H1 (cell line): ENCODE measurements around the gene DIP2B. TPM values are rescaled to one million over a fixed set of nuclear protein-coding genes. Genes with fewer than 3 reads are reported as not detected.

Source experiments
- CTCF ChIA-PET: fragments of 300-600 bp; sonication (Branson Sonifier 250); formaldehyde crosslinking; loops from one replicate; lab custom pipeline; 2021; ENCODE audit not compliant: partially characterized antibody; lab: Charles Lee
- POLR2A ChIA-PET: fragments of 300-600 bp; sonication (Branson Sonifier 250); formaldehyde crosslinking; loops from one replicate; lab custom pipeline; 2021; ENCODE audit warnings: inconsistent platforms; ENCODE audit not compliant: partially characterized antibody; lab: Charles Lee
- DNase-seq, 2 experiments: peaks; one replicate each; pipeline versions ENCODE4 v3.0.0 to v3.0.0-alpha.2; 2010 to 2022; ENCODE audit warnings: low spot score in 2 of 2, low read depth in 1 of 2, mixed read lengths in 1 of 2
- FAIRE-seq: peaks from 2 replicates; lab custom pipeline; 2011; peaks lifted over from hg19 to GRCh38; lab: Jason Lieb, UNC
- H2AFZ ChIP-seq: 2 replicates; pipeline ENCODE4 v1.8.1; 2012; ENCODE audit warnings: low read length, inconsistent platforms
- H2AK5ac ChIP-seq: 2 replicates; pipeline ENCODE4 v1.6.1; 2013; ENCODE audit warnings: low read depth, low read length
- H2BK120ac ChIP-seq: replicated peaks from 2 replicates; pipeline ENCODE3; 2013; ENCODE audit warnings: low read depth, low read length, inconsistent platforms
- H2BK12ac ChIP-seq: 2 replicates; pipeline ENCODE4 v1.6.1; 2013; ENCODE audit warnings: low read depth, low read length
- H2BK15ac ChIP-seq: 2 replicates; pipeline ENCODE4 v1.6.1; 2013; ENCODE audit warnings: low read length
- H2BK20ac ChIP-seq: 2 replicates; pipeline ENCODE4 v1.6.1; 2013; ENCODE audit warnings: low read length
- H2BK5ac ChIP-seq: 2 replicates; pipeline ENCODE4 v1.6.1; 2013; ENCODE audit warnings: low read depth, low read length
- H3K14ac ChIP-seq: 2 replicates; pipeline ENCODE4 v1.6.1; 2013; ENCODE audit warnings: inconsistent platforms; ENCODE audit not compliant: insufficient read length
- H3K18ac ChIP-seq: 2 replicates; pipeline ENCODE4 v1.6.1; 2013; ENCODE audit warnings: low read length; ENCODE audit errors: extremely low read depth
- H3K23ac ChIP-seq: 2 replicates; pipeline ENCODE4 v1.6.1; 2013; ENCODE audit warnings: inconsistent platforms; ENCODE audit not compliant: insufficient read length
- H3K23me2 ChIP-seq: 2 replicates; pipeline ENCODE4 v1.6.1; 2013; ENCODE audit warnings: low read depth, low read length
- H3K27ac ChIP-seq: 2 replicates; pipeline ENCODE4 v1.6.1; 2011; ENCODE audit warnings: low read depth, low read length, inconsistent platforms
- H3K27me3 ChIP-seq, 4 experiments: replicated peaks in 1 of 4; 1 replicate in 1 of 4; 2 replicates in 3 of 4; pipeline versions ENCODE4 v1.6.1 to v1.8.1; 2011 to 2013; ENCODE audit warnings: low read length in 3 of 4, mild to moderate bottlenecking in 3 of 4, inconsistent platforms in 2 of 4, mixed read lengths in 2 of 4, moderate library complexity in 1 of 4; ENCODE audit not compliant: control insufficient read depth in 3 of 4, insufficient read depth in 3 of 4; ENCODE audit errors: extremely low read depth in 1 of 4
- H3K36me3 ChIP-seq, 4 experiments: 2 replicates each; pipeline versions ENCODE4 v1.6.1 to v1.8.1; 2011 to 2013; ENCODE audit warnings: mild to moderate bottlenecking in 4 of 4, low read length in 3 of 4, moderate library complexity in 2 of 4, control low read depth in 1 of 4, inconsistent platforms in 1 of 4; ENCODE audit not compliant: insufficient read depth in 4 of 4, control insufficient read depth in 2 of 4
- H3K4ac ChIP-seq: replicated peaks from 2 replicates; pipeline ENCODE3; 2013; ENCODE audit warnings: low read length, low read depth, mixed read lengths, inconsistent platforms; ENCODE audit not compliant: insufficient read length
- H3K4me1 ChIP-seq, 4 experiments: replicated peaks in 1 of 4; 1 replicate in 1 of 4; 2 replicates in 3 of 4; pipeline versions ENCODE4 v1.6.1 to v1.8.1; 2011 to 2013; ENCODE audit warnings: low read length in 3 of 4, inconsistent platforms in 2 of 4, mixed read lengths in 1 of 4; ENCODE audit not compliant: insufficient read depth in 4 of 4, control insufficient read depth in 3 of 4
- H3K4me2 ChIP-seq, 2 experiments: 2 replicates each; pipeline versions ENCODE4 v1.6.1 to v1.8.1; 2011 to 2013; ENCODE audit warnings: low read depth in 2 of 2, low read length in 2 of 2, control low read depth in 1 of 2, inconsistent platforms in 1 of 2, mild to moderate bottlenecking in 1 of 2; ENCODE audit not compliant: insufficient read depth in 1 of 2
- H3K4me3 ChIP-seq, 4 experiments: fragments of 200-600, 300-600 bp in 1 of 4; sonication (generic), shearing (Covaris generic), sonication (Bioruptor Twin) in 1 of 4; 2 replicates each; pipeline versions ENCODE4 v1.5.1 to v1.8.1; 2011 to 2016; ENCODE audit warnings: low read length in 4 of 4, low read depth in 3 of 4, control low read depth in 2 of 4, inconsistent platforms in 2 of 4, mild to moderate bottlenecking in 2 of 4, mixed read lengths in 1 of 4, moderate library complexity in 1 of 4; ENCODE audit not compliant: insufficient read depth in 2 of 4; ENCODE audit errors: extremely low read depth in 1 of 4
- H3K56ac ChIP-seq: replicated peaks from 2 replicates; pipeline ENCODE3; 2013; ENCODE audit warnings: low read depth, mild to moderate bottlenecking, mixed read lengths, low read length, inconsistent platforms; ENCODE audit not compliant: insufficient read length
- H3K79me1 ChIP-seq: 2 replicates; pipeline ENCODE4 v1.6.1; 2013; ENCODE audit warnings: low read depth, low read length, control low read depth
- H3K79me2 ChIP-seq, 2 experiments: 2 replicates each; pipeline versions ENCODE4 v1.6.1 to v1.8.1; 2012 to 2013; ENCODE audit warnings: low read length in 2 of 2, mild to moderate bottlenecking in 2 of 2, inconsistent platforms in 1 of 2; ENCODE audit not compliant: insufficient read depth in 2 of 2, control insufficient read depth in 1 of 2
- H3K9ac ChIP-seq, 4 experiments: replicated peaks in 1 of 4; 1 replicate in 1 of 4; 2 replicates in 3 of 4; pipeline versions ENCODE4 v1.6.1 to v1.8.1; 2011 to 2013; ENCODE audit warnings: low read depth in 3 of 4, low read length in 3 of 4, control low read depth in 2 of 4, mild to moderate bottlenecking in 2 of 4, moderate library complexity in 2 of 4, inconsistent platforms in 1 of 4; ENCODE audit errors: extremely low read depth in 1 of 4
- H3K9me3 ChIP-seq, 2 experiments: 2 replicates each; pipeline versions ENCODE4 v1.6.1 to v1.8.1; 2012 to 2013; ENCODE audit warnings: mild to moderate bottlenecking in 2 of 2, moderate library complexity in 2 of 2, control low read depth in 1 of 2, inconsistent platforms in 1 of 2, low read depth in 1 of 2, low read length in 1 of 2, mixed read lengths in 1 of 2; ENCODE audit not compliant: insufficient read depth in 2 of 2
- H4K20me1 ChIP-seq, 2 experiments: replicated peaks in 1 of 2; 2 replicates each; pipeline versions ENCODE3 to v1.8.1; 2011 to 2013; ENCODE audit warnings: inconsistent platforms in 2 of 2, low read length in 2 of 2, mild to moderate bottlenecking in 1 of 2; ENCODE audit not compliant: insufficient read depth in 2 of 2, control insufficient read depth in 1 of 2
- H4K5ac ChIP-seq: 2 replicates; pipeline ENCODE4 v1.6.1; 2013; ENCODE audit warnings: low read length, low read depth, mixed read lengths, inconsistent platforms; ENCODE audit not compliant: insufficient read length
- H4K8ac ChIP-seq: 2 replicates; pipeline ENCODE4 v1.8.0; 2013; ENCODE audit warnings: mild to moderate bottlenecking, moderate library complexity, low read length, inconsistent platforms; ENCODE audit not compliant: insufficient read depth; ENCODE audit errors: extremely low read depth
- H4K91ac ChIP-seq: replicated peaks from 2 replicates; pipeline ENCODE3; 2013; ENCODE audit warnings: low read length, mixed read lengths, inconsistent platforms; ENCODE audit not compliant: insufficient read length
- BCL11A ChIP-seq, 2 experiments: IDR thresholded peaks; one replicate each; pipeline ENCODE4 v1.6.1; 2011; ENCODE audit warnings: low read depth in 2 of 2, low read length in 2 of 2, mild to moderate bottlenecking in 2 of 2
- CBX8 ChIP-seq: fragments of 300-800, 300-1000 bp; sonication (generic); IDR thresholded peaks from 2 replicates; pipeline ENCODE4 v1.7.1; 2016; ENCODE audit warnings: low read depth, low read length, borderline replicate concordance
- FOSL1 ChIP-seq: IDR thresholded peaks from 2 replicates; pipeline ENCODE4 v1.6.1; 2011; ENCODE audit warnings: mild to moderate bottlenecking, low read depth, low read length, moderate library complexity; ENCODE audit not compliant: insufficient read depth
- MAFK ChIP-seq: IDR thresholded peaks from 2 replicates; pipeline ENCODE4 v1.6.1; 2012; ENCODE audit warnings: low read depth, mild to moderate bottlenecking, improper control_type of control experiment, low read length
- PHF8 ChIP-seq: fragments of 200-600 bp; sonication (generic); conservative IDR thresholded peaks from 2 replicates; pipeline ENCODE4 v1.7.1; 2012; ENCODE audit warnings: low read depth, mild to moderate bottlenecking, inconsistent platforms, low read length, moderate library complexity
- POLR2A ChIP-seq, 2 experiments: IDR thresholded peaks; 1 replicate in 1 of 2; 2 replicates in 1 of 2; pipeline ENCODE4 v1.6.1; 2011; ENCODE audit warnings: low read depth in 2 of 2, low read length in 2 of 2, mild to moderate bottlenecking in 2 of 2; ENCODE audit errors: control extremely low read depth in 1 of 2
- RBBP5 ChIP-seq: IDR thresholded peaks from 2 replicates; pipeline ENCODE4 v1.7.1; 2012; ENCODE audit warnings: low read depth, mild to moderate bottlenecking, inconsistent platforms, low read length, moderate library complexity, borderline replicate concordance
- SAP30 ChIP-seq: fragments of 300-600 bp; sonication (generic); IDR thresholded peaks from 2 replicates; pipeline ENCODE4 v1.7.1; 2012; ENCODE audit warnings: low read length, moderate library complexity, mild to moderate bottlenecking, inconsistent platforms; ENCODE audit not compliant: insufficient read depth, insufficient replicate concordance
- SIRT6 ChIP-seq: IDR thresholded peaks from one replicate; pipeline ENCODE4 v1.7.1; 2012; ENCODE audit warnings: low read length, inconsistent platforms
- TCF12 ChIP-seq: IDR thresholded peaks from 2 replicates; pipeline ENCODE4 v1.6.1; 2011; ENCODE audit warnings: low read depth, mild to moderate bottlenecking, low read length
- WGBS, 2 experiments: shearing (Covaris generic) in 1 of 2; methylation state at CpG; one replicate each; pipeline versions ENCODE4 v1.1.6 to v1.1.7; 2013 to 2015; ENCODE audit warnings: low lambda C conversion rate in 2 of 2, mixed read lengths in 2 of 2, inconsistent platforms in 1 of 2, low coverage in 1 of 2, missing lambda C conversion rate in 1 of 2; ENCODE audit not compliant: insufficient replicate concordance in 2 of 2, insufficient coverage in 1 of 2, insufficient read length in 1 of 2; ENCODE audit errors: extremely low coverage in 1 of 2, missing lambda C conversion rate in 1 of 2; 5-methylcytosine and 5-hydroxymethylcytosine counted together
- polyA plus RNA-seq, 7 experiments: library from polyadenylated mRNA; depleted of rRNA in 3 of 7; stranded (reverse) in 5 of 7; unstranded in 2 of 7; fragments of >200 nt in 5 of 7; fragments of 200-250 nt in 2 of 7; gene quantifications; 1 replicate in 5 of 7; 2 replicates in 1 of 7; 4 replicates in 1 of 7; pipeline versions ENCODE4 v1.2.1 to v1.2.3, GENCODE V29; 2011 to 2013; ENCODE audit warnings: missing spikeins in 2 of 7, mixed read lengths in 2 of 7
- total RNA-seq: library from RNA; stranded (reverse); fragmentation: NEBNext Ultra II Directional; extraction: Animal tissue kit (Norgen Biotek cat#: 25700); gene quantifications from 2 replicates; pipeline ENCODE4 v1.2.1, GENCODE V29; 2021
- TF ChIP-seq, protein P1 (sequence below): IDR thresholded peaks from 2 replicates; pipeline ENCODE4 v1.6.1; 2011; ENCODE audit warnings: low read depth, mild to moderate bottlenecking, low read length; ENCODE audit not compliant: insufficient read depth

The DIP2B gene
- total and polyA plus RNA-seq, 2 of the 8 experiments (the other 6 are each of a cell fraction or from before 2014, with no cell fraction given): 11.1 to 29.6 TPM

DNA sequence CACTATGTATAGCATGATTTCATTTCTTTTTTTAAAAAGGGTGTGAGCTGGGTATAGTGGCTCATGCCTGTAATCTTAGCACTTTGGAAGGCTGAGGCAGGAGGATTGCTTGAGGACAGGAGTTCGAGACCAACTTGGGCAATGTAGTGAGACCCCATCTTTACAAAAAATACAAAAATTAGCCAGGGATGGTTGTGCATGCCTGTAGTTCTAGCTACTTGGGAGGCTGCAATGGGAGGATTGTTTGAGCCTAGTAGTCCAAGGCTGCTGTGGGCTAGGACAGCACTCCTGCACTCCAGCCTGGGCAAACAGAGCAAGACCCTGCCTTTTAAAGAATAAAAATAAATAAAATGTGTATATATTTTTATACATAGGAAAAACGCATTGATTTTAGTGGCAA is 43.0 kb downstream of the DIP2B start:
- H4K5ac ChIP-seq: no peak overlapping the region
- H3K23me2 ChIP-seq: no peaks in the 10 kb centered on the region
- H3K56ac ChIP-seq: no peak overlapping the region
- DNase-seq (no peak), FAIRE-seq (no peak)
- H2BK5ac ChIP-seq: no peak overlapping the region
- H3K18ac ChIP-seq: no peak overlapping the region
- H3K79me2 ChIP-seq: peaks cover 0 to 61% of the 10 kb centered on the region in 2 experiments; a peak in 2 of 4 replicates
- CTCF ChIA-PET: interaction anchor here (0.6 to 1.1 kb wide), 2 partner anchors 10 to 729 kb away, joined by 4 read pairs; no protein-coding TSS in a partner anchor
- no peak overlapping the region for H4K91ac ChIP-seq
- H3K23ac ChIP-seq: no peak overlapping the region
- H2BK15ac ChIP-seq: no peak overlapping the region
- no peaks in the 10 kb centered on the region for H3K27me3 ChIP-seq
- no peak overlapping the region for H3K4ac ChIP-seq
- H2BK12ac ChIP-seq: no peak overlapping the region
- no peak overlapping the region for H3K9ac ChIP-seq
- H3K36me3 ChIP-seq: no peaks in the 10 kb centered on the region
- 92% methylated on average over 2 of the region's 2 CpGs; no CpG with 5 or more reads in 1 of the 2 experiments for WGBS, 2 experiments
- H4K8ac ChIP-seq: no peak overlapping the region
- no peak overlapping the region for H2BK20ac ChIP-seq
- H3K9me3 ChIP-seq: no peaks in the 10 kb centered on the region
- no peak overlapping the region for H3K14ac ChIP-seq
- no peaks in the 10 kb centered on the region for H4K20me1 ChIP-seq
- no peak overlapping the region for H3K4me3 ChIP-seq
- H3K4me1 ChIP-seq: peaks cover 0 to 3% (median 0%) of the 10 kb centered on the region in 4 experiments; a peak in 1 of 7 replicates
- no peak overlapping the region for H2BK120ac ChIP-seq
- POLR2A ChIA-PET: interaction anchor here (0.6 kb wide), 1 partner anchor 51 kb away, joined by 3 read pairs; no protein-coding TSS in a partner anchor
- H2AK5ac ChIP-seq: no peak overlapping the region
- H3K27ac ChIP-seq: no peak overlapping the region
- H3K4me2 ChIP-seq: no peak overlapping the region
- H2AFZ ChIP-seq: no peak overlapping the region
- no peak for TF ChIP-seq SIRT6
- no peak for TF ChIP-seq POLR2A (IDR thresholded peaks at IDR 0.05; ENCODE audit: control extremely low read depth in 1 of 2, low read depth in 2 of 2, low read length in 2 of 2)
- no peak for TF ChIP-seq TCF12
- no peak for TF ChIP-seq RBBP5
- no peak for TF ChIP-seq CBX8
- TF ChIP-seq FOSL1: no peak
- TF ChIP-seq SAP30: no peak
- TF ChIP-seq, protein P1, sequence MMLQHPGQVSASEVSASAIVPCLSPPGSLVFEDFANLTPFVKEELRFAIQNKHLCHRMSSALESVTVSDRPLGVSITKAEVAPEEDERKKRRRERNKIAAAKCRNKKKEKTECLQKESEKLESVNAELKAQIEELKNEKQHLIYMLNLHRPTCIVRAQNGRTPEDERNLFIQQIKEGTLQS: no peak
- no peak for TF ChIP-seq PHF8
- no peak for TF ChIP-seq BCL11A (IDR thresholded peaks at IDR 0.05; ENCODE audit: low read depth in 2 of 2, low read length in 2 of 2)
- TF ChIP-seq MAFK: no peak
- no peaks in the 10 kb centered on the region for H3K79me1 ChIP-seq
